GM12878 (cell line): ENCODE measurements around the gene SHISA7. TPM values are rescaled to one million over a fixed set of nuclear protein-coding genes. Genes with fewer than 3 reads are reported as not detected.
A peak's percentile ranks its signal among the peaks of the same experiment; 100 is the strongest.

Experiments
- ATF7 ChIP-seq: fragments of 450-650 bp; IDR thresholded peaks from 2 replicates; pipeline ENCODE4 v1.6.1; 2016; ENCODE audit warnings: low read depth, mild to moderate bottlenecking
- CREM ChIP-seq: IDR thresholded peaks from 2 replicates; pipeline ENCODE4 v1.6.1; 2014; ENCODE audit warnings: antibody characterized with exemption, low read depth
- IKZF2 ChIP-seq, 2 experiments: fragments of 450-650 bp; IDR thresholded peaks; 2 replicates each; pipeline ENCODE4 v1.6.1; 2017; ENCODE audit warnings: mild to moderate bottlenecking in 2 of 2, moderate library complexity in 2 of 2
- IRF3 ChIP-seq: fragments of 450-650 bp; IDR thresholded peaks from 2 replicates; pipeline ENCODE4 v1.6.1; 2014; ENCODE audit warnings: mild to moderate bottlenecking
- MLLT1 ChIP-seq: fragments of 450-650 bp; IDR thresholded peaks from 2 replicates; pipeline ENCODE4 v1.6.1; 2016; ENCODE audit warnings: mild to moderate bottlenecking
- NBN ChIP-seq: fragments of 450-650 bp; IDR thresholded peaks from 2 replicates; pipeline ENCODE4 v1.6.1; 2016
- SIN3A ChIP-seq: IDR thresholded peaks from 2 replicates; pipeline ENCODE4 v1.6.1; 2012; ENCODE audit warnings: low read depth, low read length, improper control_type of control experiment
- USF1 ChIP-seq: IDR thresholded peaks from 2 replicates; pipeline ENCODE4 v1.6.1; 2011; ENCODE audit warnings: borderline replicate concordance, low read depth, mild to moderate bottlenecking, moderate library complexity, mixed read lengths, low read length; ENCODE audit not compliant: insufficient read depth; ENCODE audit errors: extremely low read length
- WRNIP1 ChIP-seq: IDR thresholded peaks from 2 replicates; pipeline ENCODE4 v1.6.1; 2011; ENCODE audit warnings: low read depth, low read length, improper control_type of control experiment, borderline replicate concordance
- YY1 ChIP-seq: IDR thresholded peaks from 2 replicates; pipeline ENCODE4 v1.6.1; 2011; ENCODE audit warnings: low read depth, mild to moderate bottlenecking, low read length
- ZNF217 ChIP-seq: fragments of 450-650 bp; IDR thresholded peaks from 2 replicates; pipeline ENCODE4 v1.6.1; 2017; ENCODE audit warnings: antibody characterized with exemption, mild to moderate bottlenecking
- polyA plus RNA-seq, 11 experiments: library from polyadenylated mRNA; depleted of rRNA in 4 of 11; unstranded in 6 of 11; stranded (reverse) in 5 of 11; fragments of >200 nt; fragmentation: Nextera tagmentation in 4 of 11; fragmentation: Illumina TruSeq in 1 of 11; extraction: Ambion mirVana in 4 of 11; extraction: Trizol in 1 of 11; gene quantifications; 1 replicate in 1 of 11; 2 replicates in 10 of 11; pipeline versions ENCODE4 v1.2.1 to v1.2.3, GENCODE V29; 2011 to 2016; ENCODE audit warnings: inconsistent platforms in 2 of 11, missing spikeins in 2 of 11, low read depth in 1 of 11
- total RNA-seq, 4 experiments: library from RNA; depleted of rRNA in 3 of 4; stranded (reverse); fragments of >200 nt in 3 of 4; fragmentation: Illumina TruSeq in 1 of 4; extraction: Trizol in 1 of 4; gene quantifications; 2 replicates each; pipeline versions ENCODE4 v1.2.1 to v1.2.3, GENCODE V29; 2013 to 2021

SHISA7 gene
- total and polyA plus RNA-seq, 10 of the 15 experiments (the other 5 are each of a cell fraction or from before 2014, with no cell fraction given) = 0.03 TPM; not detected in 9

- TF ChIP-seq USF1 (no peak), NBN (no peak), IRF3 (no peak), ZNF217 (no peak), SIN3A (no peak), WRNIP1 (no peak), MLLT1 (no peak), ATF7 (peak; percentile 44), IKZF2 (IDR thresholded peaks at IDR 0.05) (no peak), CREM (peak; percentile 49; the same call in 1 of the 2 replicates), YY1 (no peak)
Measured at GRCh38 chr19:55432241-55432959, 10.7 kb downstream of the SHISA7 start (continued).
